Mesenchymal stem cell (in vitro differentiated cells and primary cell): ENCODE data around the gene ITIH3.
A peak's percentile ranks its signal among the peaks of the same experiment; 100 is the strongest.

Experiments used
- DNase-seq: peaks from one replicate; pipeline ENCODE4 v3.0.0-alpha.2; 2013
- H2AFZ ChIP-seq: one replicate; pipeline ENCODE4 v1.6.1; 2013; ENCODE audit warnings: low read depth, mild to moderate bottlenecking, control low read depth, inconsistent platforms, low read length, moderate library complexity
- H2AK5ac ChIP-seq: 2 replicates; pipeline ENCODE4 v1.6.1; 2013; ENCODE audit warnings: low read length, moderate library complexity, mild to moderate bottlenecking, inconsistent platforms; ENCODE audit not compliant: severe bottlenecking
- H2BK120ac ChIP-seq: one replicate; pipeline ENCODE4 v1.6.1; 2013; ENCODE audit warnings: low read depth, mild to moderate bottlenecking, inconsistent platforms, low read length, moderate library complexity
- H2BK12ac ChIP-seq, 2 experiments: one replicate each; pipeline ENCODE4 v1.6.1; 2013; ENCODE audit warnings: inconsistent platforms in 2 of 2, low read length in 2 of 2, mild to moderate bottlenecking in 2 of 2, moderate library complexity in 2 of 2, control low read depth in 1 of 2
- H2BK15ac ChIP-seq: one replicate; pipeline ENCODE4 v1.6.1; 2013; ENCODE audit warnings: mild to moderate bottlenecking, low read depth, inconsistent platforms; ENCODE audit not compliant: poor library complexity, severe bottlenecking
- H2BK5ac ChIP-seq: 2 replicates; pipeline ENCODE4 v1.6.1; 2013; ENCODE audit warnings: low read depth, mild to moderate bottlenecking, low read length, control low read depth, inconsistent platforms; ENCODE audit not compliant: poor library complexity, severe bottlenecking
- H3K14ac ChIP-seq, 2 experiments: one replicate each; pipeline ENCODE4 v1.6.1; 2013; ENCODE audit warnings: inconsistent platforms in 2 of 2, low read length in 2 of 2, control low read depth in 1 of 2, mild to moderate bottlenecking in 1 of 2, moderate library complexity in 1 of 2
- H3K18ac ChIP-seq, 2 experiments: one replicate each; pipeline ENCODE4 v1.6.1; 2013; ENCODE audit warnings: inconsistent platforms in 2 of 2, low read length in 2 of 2, control low read depth in 1 of 2, low read depth in 1 of 2, mild to moderate bottlenecking in 1 of 2
- H3K23ac ChIP-seq, 2 experiments: one replicate each; pipeline ENCODE4 v1.6.1; 2013; ENCODE audit warnings: inconsistent platforms in 2 of 2, low read length in 2 of 2, mild to moderate bottlenecking in 2 of 2, moderate library complexity in 2 of 2, control low read depth in 1 of 2
- H3K27ac ChIP-seq: 2 replicates; pipeline ENCODE4 v1.5.1; 2013; ENCODE audit warnings: mild to moderate bottlenecking, moderate library complexity, low read length, control low read depth, inconsistent platforms; ENCODE audit not compliant: poor library complexity, severe bottlenecking
- H3K27me3 ChIP-seq, 2 experiments: 2 replicates each; pipeline versions ENCODE4 v1.6.1 to v1.7.0; 2013; ENCODE audit warnings: low read length in 2 of 2, mild to moderate bottlenecking in 2 of 2, moderate library complexity in 2 of 2, control low read depth in 1 of 2, inconsistent platforms in 1 of 2; ENCODE audit not compliant: control insufficient read depth in 1 of 2, insufficient read depth in 1 of 2
- H3K36me3 ChIP-seq, 2 experiments: 2 replicates each; pipeline versions ENCODE4 v1.6.1 to v1.7.0; 2013; ENCODE audit warnings: low read length in 2 of 2, control low read depth in 1 of 2, inconsistent platforms in 1 of 2, low read depth in 1 of 2, mild to moderate bottlenecking in 1 of 2; ENCODE audit not compliant: insufficient read depth in 2 of 2, control insufficient read depth in 1 of 2
- H3K4ac ChIP-seq, 2 experiments: one replicate each; pipeline ENCODE4 v1.6.1; 2013; ENCODE audit warnings: inconsistent platforms in 2 of 2, low read length in 2 of 2, mild to moderate bottlenecking in 2 of 2, moderate library complexity in 2 of 2, control low read depth in 1 of 2, low read depth in 1 of 2
- H3K4me1 ChIP-seq: 2 replicates; pipeline ENCODE4 v1.6.1; 2013; ENCODE audit warnings: low read depth, low read length, control low read depth; ENCODE audit not compliant: control insufficient read depth, insufficient read depth
- H3K4me2 ChIP-seq: 2 replicates; pipeline ENCODE4 v1.6.1; 2013; ENCODE audit warnings: low read length, mild to moderate bottlenecking, inconsistent platforms; ENCODE audit not compliant: poor library complexity, severe bottlenecking
- H3K4me3 ChIP-seq, 2 experiments: 2 replicates each; pipeline versions ENCODE4 v1.5.1 to v1.7.0; 2013; ENCODE audit warnings: low read length in 2 of 2, mild to moderate bottlenecking in 2 of 2, control low read depth in 1 of 2, low read depth in 1 of 2; ENCODE audit not compliant: insufficient read depth in 1 of 2
- H3K79me1 ChIP-seq: replicated peaks from 2 replicates; pipeline ENCODE4 v1.6.1; 2013; ENCODE audit warnings: mild to moderate bottlenecking, control low read depth, low read length, inconsistent platforms; ENCODE audit not compliant: poor library complexity, severe bottlenecking
- H3K9ac ChIP-seq: 2 replicates; pipeline ENCODE4 v1.7.0; 2013; ENCODE audit warnings: mild to moderate bottlenecking, low read length, moderate library complexity
- H3K9me3 ChIP-seq: 2 replicates; pipeline ENCODE4 v1.7.0; 2013; ENCODE audit warnings: mild to moderate bottlenecking, low read length; ENCODE audit not compliant: control insufficient read depth
- H4K8ac ChIP-seq: one replicate; pipeline ENCODE4 v1.6.1; 2013; ENCODE audit warnings: inconsistent platforms, mild to moderate bottlenecking, low read length, moderate library complexity
- H4K91ac ChIP-seq: one replicate; pipeline ENCODE4 v1.6.1; 2013; ENCODE audit warnings: mild to moderate bottlenecking, low read length, inconsistent platforms
- WGBS: methylation state at CpG from one replicate; pipeline ENCODE4 v1.1.7; 2013; ENCODE audit warnings: mixed read lengths; 5-methylcytosine and 5-hydroxymethylcytosine counted together

Gene ITIH3

DNA sequence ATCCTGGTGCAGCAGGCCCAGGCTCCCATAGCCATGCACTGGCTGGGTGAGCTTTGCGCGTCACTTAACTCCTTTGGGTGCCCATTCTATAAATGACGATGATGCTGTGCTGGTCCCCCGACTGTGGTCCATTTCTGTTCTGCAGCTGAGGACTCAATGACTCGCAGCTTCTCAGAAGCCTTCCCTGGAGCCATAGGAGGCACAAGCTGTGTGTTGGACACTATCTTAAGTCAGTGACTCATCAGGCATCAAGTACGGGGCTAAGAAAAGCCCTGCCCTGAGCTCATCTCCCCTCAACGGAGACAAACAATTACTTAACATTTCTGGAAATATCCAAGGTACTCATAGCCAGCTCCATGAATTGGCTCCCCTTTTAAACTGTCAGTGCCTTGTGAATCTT, 54.0 kb downstream of the ITIH3 start:
- Histone ChIP-seq H2BK15ac (peak overlapping the region; percentile 20), H2AK5ac (no peak overlapping the region), H3K4me3 (no peak overlapping the region), H3K36me3 (peaks cover 44 to 50% of the 10 kb centered on the region in 2 experiments), H3K4ac (no peak overlapping the region), H3K9ac (no peak overlapping the region), H3K79me1 (peaks cover 2% of the 10 kb centered on the region), H3K23ac (no peak overlapping the region), H4K91ac (no peak overlapping the region), H2AFZ (no peak overlapping the region), H4K8ac (no peak overlapping the region), H3K4me2 (no peak overlapping the region), H2BK12ac (no peak overlapping the region), H2BK5ac (no peak overlapping the region), H3K4me1 (peaks cover 1% of the 10 kb centered on the region), H3K14ac (no peak overlapping the region), H2BK120ac (no peak overlapping the region), H3K9me3 (no peaks in the 10 kb centered on the region), H3K27me3 (no peaks in the 10 kb centered on the region), H3K27ac (no peak overlapping the region), H3K18ac (no peak overlapping the region)
- 46% methylated on average over 7 of the region's 7 CpGs for WGBS
- DNase-seq: peak; percentile 80

DNA sequence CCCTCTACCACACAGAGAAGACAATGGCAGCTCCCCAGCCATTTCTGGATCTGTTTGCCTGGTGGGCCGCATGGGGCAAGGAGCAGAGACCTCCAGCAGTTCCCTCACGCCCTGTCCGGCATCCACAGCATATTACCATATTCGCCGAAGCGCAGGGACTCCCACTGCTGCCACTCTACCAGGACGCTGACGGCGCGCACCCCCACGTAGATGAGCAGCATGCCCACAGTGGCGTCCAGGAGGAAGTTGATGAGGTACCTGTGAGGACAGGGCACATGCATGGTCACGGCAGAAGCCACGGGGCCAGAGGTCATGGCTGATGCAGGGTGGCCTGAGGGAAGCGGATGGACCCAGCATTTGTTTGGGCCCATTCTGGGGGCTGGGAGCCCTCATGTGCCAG, 55.1 kb downstream of the ITIH3 start:
- Histone ChIP-seq H3K36me3 (peaks cover 40 to 50% of the 10 kb centered on the region in 2 experiments), H2AK5ac (no peak overlapping the region), H3K79me1 (peaks cover 2% of the 10 kb centered on the region), H3K23ac (no peak overlapping the region), H3K27me3 (no peaks in the 10 kb centered on the region), H4K91ac (no peak overlapping the region), H3K14ac (no peak overlapping the region), H3K4me3 (no peak overlapping the region), H4K8ac (no peak overlapping the region), H3K9me3 (no peaks in the 10 kb centered on the region), H3K4me2 (no peak overlapping the region), H3K4ac (no peak overlapping the region), H2BK12ac (no peak overlapping the region), H3K18ac (no peak overlapping the region), H3K27ac (no peak overlapping the region), H2BK120ac (no peak overlapping the region), H2BK5ac (no peak overlapping the region), H2AFZ (no peak overlapping the region), H2BK15ac (no peak overlapping the region), H3K9ac (no peak overlapping the region), H3K4me1 (peaks cover 1% of the 10 kb centered on the region)
- 97% methylated on average over 15 of the region's 15 CpGs for WGBS
- no peak for DNase-seq

GRCh38 chr3:52851348-52851747, 56.8 kb downstream of the ITIH3 start:
- WGBS: 63% methylated on average over 3 of the region's 3 CpGs
- Histone ChIP-seq H3K9ac (no peak overlapping the region), H3K4me3 (no peak overlapping the region), H4K91ac (no peak overlapping the region), H2BK120ac (no peak overlapping the region), H3K4ac (no peak overlapping the region), H3K9me3 (no peaks in the 10 kb centered on the region), H4K8ac (no peak overlapping the region), H3K36me3 (peaks cover 40 to 52% of the 10 kb centered on the region in 2 experiments), H3K4me2 (no peak overlapping the region), H2BK5ac (no peak overlapping the region), H3K27me3 (no peaks in the 10 kb centered on the region), H3K4me1 (peaks cover 1% of the 10 kb centered on the region), H2AFZ (no peak overlapping the region), H2AK5ac (no peak overlapping the region), H3K79me1 (peaks cover 5% of the 10 kb centered on the region), H2BK15ac (no peak overlapping the region), H2BK12ac (no peak overlapping the region), H3K23ac (no peak overlapping the region), H3K18ac (no peak overlapping the region), H3K27ac (no peak overlapping the region), H3K14ac (no peak overlapping the region)
- DNase-seq: peak; percentile 53

DNA sequence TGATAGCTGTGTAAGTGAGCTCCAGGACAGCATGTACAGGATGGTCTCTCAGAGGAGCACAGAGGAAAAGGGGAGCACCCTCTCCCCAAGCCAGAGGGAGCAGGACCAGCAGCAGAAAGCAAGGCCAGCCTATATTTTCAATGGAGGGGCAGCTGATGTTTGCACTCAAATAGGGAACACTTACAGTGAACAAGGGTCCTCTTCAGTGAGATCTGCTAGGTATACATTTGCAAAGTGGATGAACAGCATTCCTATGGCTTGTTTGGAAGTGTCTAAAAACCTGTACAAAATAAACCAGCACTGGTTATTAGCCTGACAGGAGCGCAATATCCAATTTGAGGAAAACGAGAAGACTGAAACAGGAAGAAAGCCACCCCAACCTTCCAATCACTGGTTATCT, 57.8 kb downstream of the ITIH3 start:
- Histone ChIP-seq H3K4me1 (peaks cover 1% of the 10 kb centered on the region), H3K36me3 (peaks cover 35 to 43% of the 10 kb centered on the region in 2 experiments), H2BK5ac (no peak overlapping the region), H3K23ac (no peak overlapping the region), H3K14ac (no peak overlapping the region), H3K4me2 (no peak overlapping the region), H2BK12ac (no peak overlapping the region), H2AFZ (no peak overlapping the region), H3K79me1 (peaks cover 9% of the 10 kb centered on the region), H3K27me3 (no peaks in the 10 kb centered on the region), H3K18ac (no peak overlapping the region), H2AK5ac (no peak overlapping the region), H4K91ac (no peak overlapping the region), H3K9ac (no peak overlapping the region), H3K9me3 (no peaks in the 10 kb centered on the region), H2BK120ac (no peak overlapping the region), H3K4ac (no peak overlapping the region), H4K8ac (no peak overlapping the region), H2BK15ac (no peak overlapping the region), H3K27ac (no peak overlapping the region), H3K4me3 (no peak overlapping the region)
- WGBS: 99% methylated on average over 2 of the region's 2 CpGs
- DNase-seq: no peak
